Measurements from ENCODE around the gene PPP2R5C. TPM values are rescaled to one million over a fixed set of nuclear protein-coding genes. Genes with fewer than 3 reads are reported as not detected.
"Not testable (repeated sequence)": the region's sequence is repeated elsewhere in the genome, so short reads cannot be mapped to it uniquely, and the experiment has no call there.

PPP2R5C gene
- total RNA-seq, 1 donor from 2014 or later, result 237 TPM

DNA sequence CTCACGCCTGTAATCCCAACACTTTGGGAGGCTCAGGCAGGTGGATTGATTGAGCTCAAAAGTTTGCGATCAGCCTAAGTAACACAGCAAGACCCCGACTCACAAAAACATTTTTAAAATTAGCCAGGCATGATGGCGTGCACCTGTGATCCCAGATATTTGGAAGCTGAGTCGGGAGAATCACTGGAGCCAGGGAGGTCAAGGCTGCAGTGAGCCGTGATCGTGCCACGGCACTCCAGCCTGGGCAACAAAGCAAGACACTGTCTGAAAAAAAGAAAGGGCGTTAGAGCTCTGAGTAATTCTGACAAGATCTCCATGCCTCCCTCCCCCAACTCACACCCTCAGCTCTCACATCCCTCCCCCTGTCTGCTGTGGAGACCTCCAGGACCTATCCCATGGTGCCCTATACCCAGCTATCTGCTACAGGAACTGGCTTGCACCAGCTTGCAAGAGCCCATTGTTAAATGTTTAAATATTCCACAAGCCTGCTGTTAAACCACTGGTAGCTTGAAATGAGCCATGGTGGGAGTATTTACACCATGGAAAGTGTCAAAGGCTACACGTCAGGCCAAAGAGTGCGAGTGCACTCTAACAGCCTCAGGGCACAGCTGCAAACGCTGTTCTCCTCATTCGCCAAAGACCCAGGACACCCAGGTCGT, 35.1 kb upstream of the PPP2R5C start:
- intact Hi-C loops (cut with micrococcal nuclease), result loop anchor here (10.0 kb wide), 1 partner anchor 588 kb away; the partner anchor contains the start of gene ZNF839

DNA sequence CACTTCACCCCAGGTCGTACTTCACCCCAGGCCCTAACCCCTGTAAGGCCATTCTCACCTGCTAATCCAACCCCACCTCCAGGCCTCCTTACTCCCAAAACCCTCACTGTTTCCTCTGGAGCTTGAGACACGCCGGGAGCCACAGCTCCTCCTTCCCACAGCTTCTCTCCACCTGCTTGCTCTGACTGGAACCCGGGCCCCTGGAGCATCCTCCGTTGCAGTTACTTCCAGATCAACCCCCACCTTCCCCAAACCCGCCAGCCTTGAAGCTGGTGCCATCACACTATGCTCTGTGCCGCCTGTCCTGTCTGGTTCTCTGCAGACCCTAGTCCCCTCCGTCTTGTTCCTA, 34.6 kb upstream of the PPP2R5C start:
- intact Hi-C loops (cut with micrococcal nuclease), result loop anchor here (10.0 kb wide), 1 partner anchor 588 kb away; the partner anchor contains the start of gene ZNF839

DNA sequence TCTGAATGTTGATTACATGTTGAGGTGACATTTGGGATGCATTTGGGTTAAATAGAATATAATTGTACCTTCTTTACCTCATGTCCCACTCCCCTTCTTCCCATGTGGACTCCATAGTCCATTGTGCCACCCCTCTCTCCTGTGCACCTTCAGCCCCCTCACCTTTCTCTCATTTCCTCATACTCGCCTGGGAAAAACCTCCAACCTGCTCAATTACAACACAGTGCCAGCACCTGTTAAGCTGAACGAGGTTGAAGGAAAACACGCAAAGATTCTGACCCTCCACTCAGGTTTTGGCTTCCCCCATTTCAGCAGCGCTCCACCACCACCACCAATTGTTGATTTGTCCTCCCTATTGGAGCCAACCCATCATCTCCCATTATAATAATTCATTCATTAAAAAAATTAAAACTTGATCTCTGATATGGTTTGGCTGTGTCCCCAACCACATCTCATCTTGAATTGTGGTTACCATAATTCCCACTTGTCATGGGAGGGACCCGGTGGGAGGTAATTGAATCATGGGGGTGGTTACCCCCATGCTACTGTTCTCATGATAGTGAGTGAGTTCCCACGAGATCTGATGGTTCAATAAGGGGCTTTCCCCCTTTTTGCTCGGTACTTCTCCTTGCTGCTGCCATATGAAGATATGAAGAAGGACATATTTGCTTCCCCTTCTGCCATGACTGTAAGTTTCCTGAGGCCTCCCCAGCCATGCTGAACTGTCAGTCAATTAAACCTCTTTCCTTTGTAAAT, 33.7 kb upstream of the PPP2R5C start:
- intact Hi-C loops (cut with micrococcal nuclease), result loop anchor here (10.0 kb wide), 1 partner anchor 587 kb away; the partner anchor contains the start of gene ZNF839

DNA sequence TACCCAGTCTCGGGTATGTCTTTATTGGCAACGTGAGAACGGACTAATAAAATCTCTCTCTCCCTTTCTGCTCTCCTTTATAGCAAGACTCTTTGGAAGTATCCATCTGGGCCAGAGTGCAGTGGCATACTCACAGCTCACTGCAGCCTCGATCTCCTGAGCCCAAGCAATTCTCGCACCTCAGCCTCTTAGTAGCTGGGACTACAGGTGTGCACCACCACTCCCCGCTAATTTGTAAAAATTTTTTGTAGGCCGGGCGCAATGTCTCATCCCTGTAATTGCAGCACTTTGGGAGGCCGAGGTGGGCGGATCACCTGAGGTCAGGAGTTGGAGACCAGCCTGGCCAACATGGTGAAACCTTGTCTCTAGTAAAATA, 33.2 kb upstream of the PPP2R5C start:
- intact Hi-C loops (cut with micrococcal nuclease), result loop anchor here (10.0 kb wide), 1 partner anchor 586 kb away; the partner anchor contains the start of gene ZNF839

DNA sequence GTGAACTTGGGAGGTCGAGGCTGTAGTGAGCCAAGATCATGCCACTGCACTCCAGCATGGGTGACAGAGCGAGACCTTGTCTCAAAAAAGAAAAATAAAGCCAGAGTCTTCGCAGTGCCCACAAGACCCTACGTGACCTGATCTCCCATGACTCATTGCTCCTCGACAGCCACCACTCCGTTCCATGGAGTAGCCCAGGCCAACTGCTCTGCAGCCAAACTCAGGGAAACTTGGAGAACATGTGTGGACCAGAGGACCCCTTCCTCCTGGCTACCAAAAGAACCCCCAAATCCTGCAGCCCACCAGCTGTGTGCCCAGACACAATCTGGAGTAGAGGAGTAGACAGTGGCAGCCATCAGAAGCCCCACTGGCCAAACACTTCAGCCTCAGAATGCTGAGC, 32.1 kb upstream of the PPP2R5C start:
- intact Hi-C loops (cut with micrococcal nuclease), result loop anchor here (10.0 kb wide), 1 partner anchor 585 kb away; the partner anchor contains the start of gene ZNF839

DNA sequence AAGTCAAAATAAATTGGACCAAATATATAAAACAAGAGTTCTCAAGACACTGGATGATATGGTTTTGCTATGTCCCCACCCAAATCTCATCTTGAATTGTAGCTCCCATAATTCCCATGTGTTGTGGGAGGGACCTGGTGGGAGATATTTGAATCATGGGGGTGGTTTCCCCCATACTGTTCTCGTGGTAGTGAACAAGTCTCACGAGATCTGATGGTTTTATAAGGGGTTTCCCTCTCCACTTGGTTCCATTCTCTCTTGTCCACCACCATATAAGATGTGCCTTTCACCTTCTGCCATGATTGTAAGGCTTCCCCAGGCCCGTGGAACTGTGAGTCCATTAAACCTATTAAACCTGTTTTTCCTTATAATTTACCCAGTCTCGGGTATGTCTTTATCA, 31.4 kb upstream of the PPP2R5C start:
- intact Hi-C loops (cut with micrococcal nuclease), result not testable (repeated sequence)

DNA sequence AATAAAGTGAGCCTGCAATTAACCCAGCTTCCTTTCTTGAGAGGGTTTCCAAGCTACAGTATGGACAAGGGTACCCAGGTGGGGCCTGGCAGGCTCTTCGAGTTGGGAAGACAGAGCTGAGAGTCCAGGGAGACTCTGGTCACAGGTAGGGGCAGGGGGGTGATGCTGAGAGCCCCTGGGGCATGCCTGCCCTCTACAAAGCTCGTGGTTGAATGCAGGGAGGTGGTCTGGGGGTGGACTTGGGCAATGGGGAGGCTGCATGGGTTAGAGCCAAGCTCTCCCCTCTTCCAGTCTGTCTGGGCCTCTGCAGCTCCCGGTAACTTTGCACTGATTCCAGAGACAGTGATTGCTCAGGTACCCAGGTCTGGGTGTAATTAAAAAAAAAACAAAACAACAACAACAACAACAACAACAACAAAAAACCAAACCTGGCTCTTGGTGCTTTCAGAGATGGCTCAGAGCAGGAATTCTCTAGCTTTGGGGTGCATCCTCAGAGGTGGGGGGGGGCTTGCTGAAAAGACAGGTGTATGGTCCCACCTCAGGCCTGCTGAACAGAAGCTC, 30.8 kb upstream of the PPP2R5C start:
- intact Hi-C loops (cut with micrococcal nuclease), result loop anchor here (1.0 kb wide), 3 partner anchors 8 to 30 kb away; no protein-coding TSS in a partner anchor

DNA sequence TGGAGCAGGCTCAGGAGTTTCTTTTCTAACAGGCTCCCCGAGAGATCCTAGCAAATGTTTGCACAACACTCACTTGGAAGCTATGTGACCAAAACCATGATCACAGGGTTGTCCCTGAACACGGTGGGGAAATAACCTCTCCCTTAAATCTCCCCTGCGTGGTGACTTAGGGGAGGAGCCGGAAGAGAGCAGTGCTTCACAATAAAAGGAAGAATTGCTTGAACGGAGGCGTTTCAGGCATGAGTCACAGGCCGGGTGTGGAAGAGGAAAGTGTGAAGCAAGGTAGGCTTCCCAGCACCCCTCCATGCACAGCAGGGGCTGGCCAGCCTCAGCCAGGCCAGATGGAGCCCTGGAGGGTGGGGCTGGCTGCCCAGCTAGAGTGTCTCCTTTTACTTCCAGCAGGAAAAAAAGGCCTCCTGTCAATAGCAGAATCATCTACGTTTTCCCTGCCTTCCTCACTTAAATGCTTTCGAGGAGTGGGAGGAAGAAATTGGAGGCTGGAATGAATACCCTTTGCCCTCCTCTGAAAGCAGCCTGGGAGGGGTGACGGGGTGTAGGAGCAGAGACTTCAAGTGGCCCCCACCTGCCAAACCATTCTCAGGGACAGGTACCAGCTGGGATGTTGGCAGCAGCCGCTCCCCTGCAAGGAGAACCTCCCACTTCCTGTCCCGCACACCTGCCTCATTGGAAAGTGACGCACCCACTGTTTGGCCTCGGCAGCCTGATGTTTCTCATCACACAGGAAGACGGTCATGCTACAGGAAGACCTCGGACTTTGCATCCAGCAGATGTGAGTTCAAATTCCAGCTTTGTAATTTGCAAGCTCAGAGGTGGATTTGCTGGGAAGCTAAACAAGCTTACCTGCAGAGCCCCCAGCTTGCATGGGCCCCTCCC, 30.1 kb upstream of the PPP2R5C start:
- intact Hi-C loops (cut with micrococcal nuclease), result loop anchor here (1.0 kb wide), 3 partner anchors 9 to 29 kb away; no protein-coding TSS in a partner anchor

DNA sequence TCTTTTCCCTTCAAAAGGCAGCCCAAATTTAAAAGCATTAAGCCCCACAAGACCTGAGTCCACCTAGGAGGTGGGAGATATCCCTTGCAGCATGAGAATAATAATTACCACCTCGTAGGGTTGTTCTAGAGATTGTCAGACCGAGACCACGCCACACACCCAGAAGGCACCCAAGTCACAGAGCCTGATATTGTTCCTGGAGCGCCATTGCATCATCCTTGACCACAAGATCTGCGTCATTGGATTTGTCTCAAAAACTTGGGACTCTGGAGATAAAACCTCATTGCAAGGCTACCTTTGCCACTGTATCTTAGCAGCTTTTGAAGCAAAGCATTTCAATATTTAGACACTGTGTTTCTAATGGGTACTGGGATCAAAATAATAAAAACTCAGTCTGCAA, 29.4 kb upstream of the PPP2R5C start:
- intact Hi-C loops (cut with micrococcal nuclease), result no loop called here

DNA sequence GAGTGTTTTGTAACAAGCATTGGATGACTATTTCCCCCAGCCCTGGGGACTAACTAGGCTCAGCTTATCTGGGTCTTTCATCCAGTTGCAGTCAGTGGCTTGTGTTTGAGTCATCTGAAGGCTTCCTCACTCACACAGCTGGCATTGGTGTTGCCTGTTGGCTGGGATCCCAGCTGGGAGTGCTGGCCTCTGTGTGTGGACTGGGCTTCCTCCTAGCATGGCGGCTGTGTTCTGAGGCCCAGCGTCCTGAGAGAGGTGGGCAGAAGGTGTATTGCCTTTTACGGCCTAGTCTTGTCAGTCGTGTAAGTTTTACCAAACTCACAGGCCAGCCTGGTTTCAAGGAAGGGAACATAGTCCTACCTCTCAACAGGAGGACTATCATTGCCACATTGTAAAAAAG, 28.3 kb upstream of the PPP2R5C start:
- intact Hi-C loops (cut with micrococcal nuclease), result no loop called here

DNA sequence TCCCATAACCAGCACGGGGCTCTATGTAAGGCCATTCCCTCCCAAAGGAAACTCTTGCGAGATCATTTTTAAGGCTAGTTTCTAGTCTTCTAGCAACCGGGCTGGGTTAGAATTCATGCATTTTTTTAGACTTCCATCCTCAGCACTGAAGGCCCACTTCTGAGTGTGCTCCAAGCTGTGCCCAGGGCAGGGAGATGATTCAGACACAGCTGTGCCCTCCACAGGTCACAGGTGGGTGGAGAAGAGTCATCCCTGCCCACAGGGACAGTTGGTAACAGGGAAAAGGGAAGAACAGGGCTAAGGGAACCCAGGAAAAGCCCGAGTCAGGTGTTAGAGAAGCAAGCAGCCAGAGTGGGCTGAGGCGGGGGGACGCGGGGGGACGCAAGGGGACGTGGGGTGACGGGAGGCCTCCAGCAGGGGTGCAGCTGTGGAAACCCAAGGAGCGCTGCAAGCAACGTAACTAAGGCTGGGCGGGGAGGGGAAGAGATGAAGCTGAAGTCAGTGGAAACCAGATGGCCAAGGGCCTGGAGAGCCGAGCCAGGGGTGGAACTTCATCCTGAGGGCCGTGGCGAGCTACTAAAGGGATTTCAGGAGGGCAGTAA, 27.2 kb upstream of the PPP2R5C start:
- intact Hi-C loops (cut with micrococcal nuclease), result no loop called here

DNA sequence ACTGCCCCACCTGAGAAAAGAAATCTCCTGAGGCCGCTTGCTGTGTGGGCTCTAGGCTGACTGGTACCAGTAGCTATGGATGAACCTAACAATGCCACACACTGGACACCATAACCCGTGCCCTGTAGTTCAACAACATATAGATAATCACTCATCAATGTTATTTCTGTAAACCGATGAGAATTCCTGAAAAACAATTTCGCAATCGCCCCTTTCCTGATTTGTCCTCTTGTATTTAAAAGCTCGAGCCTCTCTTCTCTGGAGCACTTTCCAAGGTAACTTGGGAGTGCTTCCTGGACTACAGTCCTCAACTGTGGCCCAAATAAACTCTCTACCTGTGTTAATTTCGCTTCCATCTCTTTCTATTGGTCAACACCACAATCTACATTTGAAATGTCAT, 26.1 kb upstream of the PPP2R5C start:
- intact Hi-C loops (cut with micrococcal nuclease), result no loop called here

DNA sequence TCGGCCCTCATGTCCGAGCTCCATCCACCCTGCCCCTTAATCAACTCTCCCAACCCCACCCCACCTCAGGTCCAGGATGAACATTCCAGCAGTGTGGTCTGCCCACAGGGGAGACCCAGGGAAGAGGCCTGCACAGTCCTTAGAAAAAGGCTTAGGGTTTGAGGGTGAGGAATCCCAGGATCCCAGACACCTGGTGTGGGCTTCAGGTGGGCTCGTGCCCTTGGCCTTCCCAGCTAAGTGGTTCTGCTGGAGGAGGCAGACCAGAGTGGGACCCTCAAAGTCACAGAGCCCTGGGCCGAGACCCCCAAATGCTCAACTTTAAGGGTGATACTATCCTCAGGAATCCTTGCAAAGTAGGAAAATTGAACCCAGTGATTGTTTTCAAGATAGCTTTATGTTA, 25.4 kb upstream of the PPP2R5C start:
- intact Hi-C loops (cut with micrococcal nuclease), result no loop called here

DNA sequence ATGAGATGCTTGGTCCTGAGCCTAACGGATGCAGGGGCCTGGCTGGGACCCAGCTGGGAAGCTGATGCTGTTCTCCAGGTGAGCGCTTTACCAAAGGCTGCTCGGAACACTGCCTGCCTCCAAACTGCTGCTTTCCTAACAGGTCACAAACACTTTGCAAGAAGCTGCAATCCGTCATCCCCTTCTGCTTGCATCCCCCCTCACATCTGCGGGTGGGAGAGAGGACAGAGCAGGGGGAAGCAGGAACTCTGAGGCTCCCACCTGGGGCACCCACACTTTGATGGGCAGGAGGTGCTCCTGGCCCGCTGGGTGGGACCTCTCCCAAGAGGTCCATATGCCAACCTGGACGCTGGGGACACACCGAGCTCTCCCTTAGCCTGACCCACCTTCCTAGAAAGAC, 24.9 kb upstream of the PPP2R5C start:
- intact Hi-C loops (cut with micrococcal nuclease), result no loop called here

DNA sequence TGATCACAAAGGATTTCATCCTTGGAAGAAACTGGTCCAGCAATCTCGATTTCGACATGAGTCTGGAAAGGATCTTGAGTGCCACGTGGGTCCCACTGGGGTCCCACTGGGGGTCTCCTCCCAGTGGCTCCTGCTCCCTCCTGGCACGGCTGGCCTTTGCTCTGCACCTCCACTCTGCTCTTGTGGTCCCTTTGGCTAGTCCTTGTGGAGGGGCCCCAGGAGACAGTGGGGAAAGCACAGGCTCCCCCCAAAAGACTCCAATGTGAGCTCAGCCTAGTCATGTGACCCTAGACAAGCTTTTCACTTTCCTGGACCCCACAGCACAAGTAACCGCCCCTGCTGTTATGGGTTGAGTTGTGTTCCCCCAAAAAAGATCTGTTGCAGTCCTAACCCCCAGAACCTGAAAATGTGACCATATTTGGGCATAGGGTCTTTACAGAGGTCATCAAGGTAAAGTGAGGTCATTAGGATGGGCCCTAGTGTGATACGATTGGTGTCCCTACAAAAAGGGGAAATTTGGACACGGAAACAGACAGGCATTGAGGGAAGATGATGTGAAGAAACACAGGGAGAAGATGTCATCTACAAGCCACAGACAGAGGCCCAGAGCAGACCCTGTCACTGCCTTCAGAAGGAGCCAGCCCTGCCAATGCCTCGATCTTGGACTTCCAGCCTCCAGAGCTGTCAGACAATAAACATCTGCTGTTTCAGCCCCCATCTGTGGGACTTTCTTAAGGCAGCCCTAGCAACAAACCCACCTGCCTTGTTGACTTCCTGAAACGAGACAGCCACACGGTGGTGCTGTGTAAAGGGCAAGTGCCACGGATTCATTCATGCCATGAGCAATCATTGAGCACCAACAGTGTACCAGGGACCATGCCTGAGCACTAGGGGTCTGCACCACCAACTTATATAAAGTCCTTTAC, 23.8 kb upstream of the PPP2R5C start:
- intact Hi-C loops (cut with micrococcal nuclease), result no loop called here

DNA sequence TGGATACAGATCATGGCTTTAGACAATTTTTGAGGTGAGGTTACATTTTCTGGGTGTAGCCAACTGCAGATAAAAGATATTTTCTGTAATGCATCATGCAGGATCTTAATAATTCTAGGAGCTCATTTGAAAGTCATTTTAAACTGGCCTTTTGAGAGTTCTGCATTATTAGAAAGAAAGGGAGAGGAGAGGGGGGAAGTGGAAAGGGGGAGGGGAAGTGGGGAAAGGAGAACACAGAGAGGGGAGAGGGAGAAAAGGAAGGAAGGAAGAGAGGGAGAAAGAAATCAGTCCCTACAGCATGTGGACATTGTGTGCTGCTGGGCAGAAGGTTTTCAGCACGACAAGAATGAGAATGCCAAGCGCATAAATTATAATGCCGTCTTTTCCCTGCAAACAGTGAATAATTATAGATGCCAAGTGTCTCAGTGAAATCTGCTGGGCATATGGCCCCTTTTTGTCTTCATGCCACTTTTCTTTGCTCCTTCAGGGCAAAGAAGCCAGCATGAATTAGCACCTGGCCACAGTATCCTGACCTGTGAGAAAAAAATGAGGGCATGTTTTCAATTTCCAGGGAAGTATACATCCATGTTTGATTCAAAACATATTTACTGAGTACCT, 22.7 kb upstream of the PPP2R5C start:
- intact Hi-C loops (cut with micrococcal nuclease), result no loop called here

DNA sequence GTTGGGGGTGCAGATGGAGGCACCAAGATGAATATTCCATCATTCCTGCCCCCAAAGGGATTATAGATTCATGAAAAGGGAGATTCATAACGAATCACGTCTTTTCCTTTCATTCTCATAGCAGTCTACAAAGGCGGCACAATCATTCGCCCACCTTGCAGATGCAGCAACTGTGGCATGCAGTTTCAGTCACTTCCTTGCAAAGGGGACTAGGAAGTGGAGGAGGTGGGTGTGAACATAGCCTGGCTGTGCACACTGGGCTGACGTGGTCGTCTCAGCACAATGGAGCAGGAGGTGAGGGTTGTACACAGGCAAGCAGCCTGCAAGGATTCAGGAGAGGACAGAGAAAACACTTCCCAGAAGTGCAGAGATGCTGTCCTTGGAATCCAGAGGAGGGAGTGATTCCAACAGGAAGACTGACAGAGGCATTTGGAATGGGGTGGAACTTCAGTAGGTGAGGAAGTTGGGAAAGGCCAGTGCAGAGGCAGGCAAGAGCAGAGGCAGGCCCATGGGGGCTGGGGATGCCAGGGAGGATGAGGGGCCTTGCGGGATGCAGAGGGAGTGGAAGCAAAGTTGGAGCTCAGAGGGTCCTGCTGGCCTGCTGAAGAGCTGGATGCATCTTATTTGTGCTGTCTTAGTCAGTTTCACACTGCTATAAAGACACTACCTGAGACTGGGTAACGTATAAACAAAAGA, 21.9 kb upstream of the PPP2R5C start:
- intact Hi-C loops (cut with micrococcal nuclease), result no loop called here

DNA sequence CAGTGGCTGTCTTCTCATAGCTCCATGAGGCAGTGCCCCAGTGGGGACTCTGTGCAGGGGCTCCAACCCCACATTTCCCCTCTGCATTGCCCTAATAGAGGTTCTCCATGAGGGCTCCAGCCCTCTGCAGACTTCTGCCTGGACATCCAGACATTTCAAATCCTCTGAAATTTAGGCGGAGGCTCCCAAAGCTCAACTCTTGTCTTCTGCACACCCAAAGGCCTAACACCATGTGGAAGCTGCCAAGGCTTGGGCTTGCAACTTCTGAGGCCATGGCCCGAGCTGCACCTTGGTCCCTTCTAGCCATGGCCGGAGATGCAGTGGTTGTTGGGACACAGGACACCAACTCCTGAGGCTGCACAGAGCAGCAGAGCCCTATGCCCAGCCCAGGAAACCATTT, 20.5 kb upstream of the PPP2R5C start:
- intact Hi-C loops (cut with micrococcal nuclease), result no loop called here

DNA sequence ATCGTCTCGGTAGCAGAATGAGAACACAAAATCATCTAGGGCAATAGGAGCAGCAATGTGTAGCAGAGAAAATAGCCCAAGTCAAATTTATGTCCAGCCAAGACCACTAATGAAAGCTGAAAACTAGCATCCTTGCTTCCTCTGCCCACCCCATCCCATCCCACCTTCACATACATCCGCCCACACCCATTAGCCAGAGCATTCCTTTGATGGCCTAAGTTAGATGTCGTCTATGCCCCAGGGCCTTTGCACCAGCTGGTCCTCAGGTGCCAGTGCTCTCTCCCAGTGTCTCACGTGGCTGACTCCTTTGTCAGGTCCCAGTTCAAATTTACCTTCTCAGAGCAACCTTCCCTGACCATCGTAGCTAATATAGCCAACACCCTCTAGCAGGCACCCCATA, 17.8 kb upstream of the PPP2R5C start:
- intact Hi-C loops (cut with micrococcal nuclease), result no loop called here
